ENCODE data around the gene CAPN1. TPM values are rescaled to one million over a fixed set of nuclear protein-coding genes. Genes with fewer than 3 reads are reported as not detected.

Gene CAPN1
- total RNA-seq, 1 experiment from 2014 or later: 96.5 TPM

- H3K36me3 ChIP-seq (ENCODE audit: insufficient read depth, low read length): no peaks in the 10 kb centered on the region
These were observed 1.6 kb downstream of the CAPN1 start for GRCh38 chr11:65183201-65183891.

GRCh38 chr11:65184146-65184545 lies 2.4 kb downstream of the CAPN1 start:
- H3K9ac ChIP-seq (ENCODE audit: low read length): no peak overlapping the region
- no peaks in the 10 kb centered on the region for H3K9me3 ChIP-seq (ENCODE audit: low read length)
- H3K4me3 ChIP-seq (ENCODE audit: low read length): no peak overlapping the region
- no peak overlapping the region for H2AFZ ChIP-seq (ENCODE audit: low read length)
- H3K9me2 ChIP-seq (replicated peaks; ENCODE audit: insufficient read depth, low read length): no peaks in the 10 kb centered on the region
- DNase-seq: no peak
- no peaks in the 10 kb centered on the region for H4K20me1 ChIP-seq (ENCODE audit: insufficient read depth, low read depth, low read length)
- no peak overlapping the region for H3K4me2 ChIP-seq (ENCODE audit: low read depth, low read length, poor library complexity, severe bottlenecking)
- no peaks in the 10 kb centered on the region for H3K36me3 ChIP-seq (ENCODE audit: insufficient read depth, low read length)
- H3K27me3 ChIP-seq (ENCODE audit: low read length): no peaks in the 10 kb centered on the region
- H3K27ac ChIP-seq (ENCODE audit: low read length): no peak overlapping the region
- peaks cover 14% of the 10 kb centered on the region; the same call in 1 of the 2 replicates for H3K79me2 ChIP-seq (ENCODE audit: low read length)
- H3K4me1 ChIP-seq (ENCODE audit: low read length): peaks cover 26% of the 10 kb centered on the region

More at GRCh38 chr11:65183201-65183891, 1.6 kb downstream of the CAPN1 start:
- no peaks in the 10 kb centered on the region for H3K27me3 ChIP-seq (ENCODE audit: low read length)
- no peaks in the 10 kb centered on the region for H4K20me1 ChIP-seq (ENCODE audit: insufficient read depth, low read depth, low read length)
- peaks cover 14% of the 10 kb centered on the region; the same call in 1 of the 2 replicates for H3K79me2 ChIP-seq (ENCODE audit: low read length)
- peak overlapping the region; percentile 85 for H3K4me2 ChIP-seq (ENCODE audit: low read depth, low read length, poor library complexity, severe bottlenecking)
- peak; percentile 39 for DNase-seq
- H3K9ac ChIP-seq (ENCODE audit: low read length): no peak overlapping the region
- H2AFZ ChIP-seq (ENCODE audit: low read length): no peak overlapping the region
- H3K4me1 ChIP-seq (ENCODE audit: low read length): peaks cover 26% of the 10 kb centered on the region
- H3K27ac ChIP-seq (ENCODE audit: low read length): no peak overlapping the region
- no peaks in the 10 kb centered on the region for H3K9me3 ChIP-seq (ENCODE audit: low read length)
- no peaks in the 10 kb centered on the region for H3K9me2 ChIP-seq (replicated peaks; ENCODE audit: insufficient read depth, low read length)
- H3K4me3 ChIP-seq (ENCODE audit: low read length): no peak overlapping the region

GRCh38 chr11:65185171-65185570 lies 3.4 kb downstream of the CAPN1 start:
- Histone ChIP-seq H4K20me1 (ENCODE audit: insufficient read depth, low read depth, low read length) (no peaks in the 10 kb centered on the region), H3K79me2 (ENCODE audit: low read length) (peaks cover 14% of the 10 kb centered on the region; the same call in 1 of the 2 replicates), H3K4me3 (ENCODE audit: low read length) (no peak overlapping the region), H3K4me1 (ENCODE audit: low read length) (peaks cover 23% of the 10 kb centered on the region), H3K9ac (ENCODE audit: low read length) (no peak overlapping the region), H3K4me2 (ENCODE audit: low read depth, low read length, poor library complexity, severe bottlenecking) (no peak overlapping the region), H3K9me3 (ENCODE audit: low read length) (no peaks in the 10 kb centered on the region), H3K27me3 (ENCODE audit: low read length) (no peaks in the 10 kb centered on the region), H3K27ac (ENCODE audit: low read length) (no peak overlapping the region), H2AFZ (ENCODE audit: low read length) (no peak overlapping the region), H3K9me2 (replicated peaks; ENCODE audit: insufficient read depth, low read length) (no peaks in the 10 kb centered on the region), H3K36me3 (ENCODE audit: insufficient read depth, low read length) (peaks cover 1% of the 10 kb centered on the region; the same call in 1 of the 2 replicates)
- DNase-seq: peak; percentile 38

- H2AFZ ChIP-seq (ENCODE audit: low read length): no peak overlapping the region
- no peaks in the 10 kb centered on the region for H3K27me3 ChIP-seq (ENCODE audit: low read length)
- H3K4me1 ChIP-seq (ENCODE audit: low read length): peaks cover 16% of the 10 kb centered on the region
- H3K4me3 ChIP-seq (ENCODE audit: low read length): no peak overlapping the region
- H3K36me3 ChIP-seq (ENCODE audit: insufficient read depth, low read length): peaks cover 3% of the 10 kb centered on the region; the same call in 1 of the 2 replicates
- no peak overlapping the region for H3K4me2 ChIP-seq (ENCODE audit: low read depth, low read length, poor library complexity, severe bottlenecking)
- H3K79me2 ChIP-seq (ENCODE audit: low read length): peaks cover 14% of the 10 kb centered on the region; the same call in 1 of the 2 replicates
- no peaks in the 10 kb centered on the region for H3K9me3 ChIP-seq (ENCODE audit: low read length)
- peak; percentile 54 for DNase-seq
- no peaks in the 10 kb centered on the region for H3K9me2 ChIP-seq (replicated peaks; ENCODE audit: insufficient read depth, low read length)
- H3K9ac ChIP-seq (ENCODE audit: low read length): no peak overlapping the region
- no peaks in the 10 kb centered on the region for H4K20me1 ChIP-seq (ENCODE audit: insufficient read depth, low read depth, low read length)
- H3K27ac ChIP-seq (ENCODE audit: low read length): no peak overlapping the region
These were observed 4.2 kb downstream of the CAPN1 start for GRCh38 chr11:65185869-65186341.

GRCh38 chr11:65186701-65187100 lies 5.0 kb downstream of the CAPN1 start:
- Histone ChIP-seq H4K20me1 (ENCODE audit: insufficient read depth, low read depth, low read length) (no peaks in the 10 kb centered on the region), H3K9me2 (replicated peaks; ENCODE audit: insufficient read depth, low read length) (no peaks in the 10 kb centered on the region), H3K4me3 (ENCODE audit: low read length) (no peak overlapping the region), H3K27ac (ENCODE audit: low read length) (no peak overlapping the region), H3K79me2 (ENCODE audit: low read length) (peaks cover 14% of the 10 kb centered on the region; the same call in 1 of the 2 replicates), H3K4me2 (ENCODE audit: low read depth, low read length, poor library complexity, severe bottlenecking) (no peak overlapping the region), H3K36me3 (ENCODE audit: insufficient read depth, low read length) (peaks cover 3% of the 10 kb centered on the region; the same call in 1 of the 2 replicates), H3K27me3 (ENCODE audit: low read length) (no peaks in the 10 kb centered on the region), H2AFZ (ENCODE audit: low read length) (no peak overlapping the region), H3K4me1 (ENCODE audit: low read length) (peaks cover 13% of the 10 kb centered on the region), H3K9me3 (ENCODE audit: low read length) (no peaks in the 10 kb centered on the region), H3K9ac (ENCODE audit: low read length) (no peak overlapping the region)
- no peak for DNase-seq

GRCh38 chr11:65187146-65187675 lies 5.5 kb downstream of the CAPN1 start:
- no peak overlapping the region for H3K4me2 ChIP-seq (ENCODE audit: low read depth, low read length, poor library complexity, severe bottlenecking)

GRCh38 chr11:65187971-65188461 lies 6.3 kb downstream of the CAPN1 start:
- no peaks in the 10 kb centered on the region for H3K9me2 ChIP-seq (replicated peaks; ENCODE audit: insufficient read depth, low read length)
- 0 out of 2 replicates have a peak, but pooled peaks cover 1% of the 10 kb centered on the region for H3K79me2 ChIP-seq (ENCODE audit: low read length)
- H2AFZ ChIP-seq (ENCODE audit: low read length): no peak overlapping the region
- no peak overlapping the region for H3K4me3 ChIP-seq (ENCODE audit: low read length)
- no peak overlapping the region for H3K4me2 ChIP-seq (ENCODE audit: low read depth, low read length, poor library complexity, severe bottlenecking)
- no peaks in the 10 kb centered on the region for H3K27me3 ChIP-seq (ENCODE audit: low read length)
- no peak overlapping the region for H3K9ac ChIP-seq (ENCODE audit: low read length)
- no peaks in the 10 kb centered on the region for H3K9me3 ChIP-seq (ENCODE audit: low read length)
- H3K36me3 ChIP-seq (ENCODE audit: insufficient read depth, low read length): peaks cover 3% of the 10 kb centered on the region; the same call in 1 of the 2 replicates
- H3K4me1 ChIP-seq (ENCODE audit: low read length): peaks cover 4% of the 10 kb centered on the region
- no peak for DNase-seq
- H3K27ac ChIP-seq (ENCODE audit: low read length): no peak overlapping the region
- no peaks in the 10 kb centered on the region for H4K20me1 ChIP-seq (ENCODE audit: insufficient read depth, low read depth, low read length)

More at GRCh38 chr11:65187146-65187675, 5.5 kb downstream of the CAPN1 start:
- H3K4me1 ChIP-seq (ENCODE audit: low read length): peaks cover 12% of the 10 kb centered on the region
- peaks cover 9% of the 10 kb centered on the region; the same call in 1 of the 2 replicates for H3K79me2 ChIP-seq (ENCODE audit: low read length)
- H3K27me3 ChIP-seq (ENCODE audit: low read length): no peaks in the 10 kb centered on the region
- no peaks in the 10 kb centered on the region for H4K20me1 ChIP-seq (ENCODE audit: insufficient read depth, low read depth, low read length)
- no peak overlapping the region for H2AFZ ChIP-seq (ENCODE audit: low read length)
- no peaks in the 10 kb centered on the region for H3K9me2 ChIP-seq (replicated peaks; ENCODE audit: insufficient read depth, low read length)
- no peaks in the 10 kb centered on the region for H3K9me3 ChIP-seq (ENCODE audit: low read length)
- H3K36me3 ChIP-seq (ENCODE audit: insufficient read depth, low read length): peaks cover 3% of the 10 kb centered on the region; the same call in 1 of the 2 replicates
- no peak for DNase-seq
- H3K9ac ChIP-seq (ENCODE audit: low read length): no peak overlapping the region
- no peak overlapping the region for H3K4me3 ChIP-seq (ENCODE audit: low read length)
- no peak overlapping the region for H3K27ac ChIP-seq (ENCODE audit: low read length)

- H2AFZ ChIP-seq (ENCODE audit: low read length): no peak overlapping the region
These were observed 6.8 kb downstream of the CAPN1 start for GRCh38 chr11:65188486-65188885.

More at GRCh38 chr11:65188486-65188885, 6.8 kb downstream of the CAPN1 start:
- H3K9me3 ChIP-seq (ENCODE audit: low read length): no peaks in the 10 kb centered on the region
- peaks cover 3% of the 10 kb centered on the region; the same call in 1 of the 2 replicates for H3K36me3 ChIP-seq (ENCODE audit: insufficient read depth, low read length)
- H3K79me2 ChIP-seq (ENCODE audit: low read length): no peaks in the 10 kb centered on the region
- H4K20me1 ChIP-seq (ENCODE audit: insufficient read depth, low read depth, low read length): no peaks in the 10 kb centered on the region
- no peaks in the 10 kb centered on the region for H3K9me2 ChIP-seq (replicated peaks; ENCODE audit: insufficient read depth, low read length)
- H3K4me1 ChIP-seq (ENCODE audit: low read length): peaks cover 1% of the 10 kb centered on the region
- H3K27ac ChIP-seq (ENCODE audit: low read length): no peak overlapping the region
- no peak for DNase-seq
- no peak overlapping the region for H3K4me2 ChIP-seq (ENCODE audit: low read depth, low read length, poor library complexity, severe bottlenecking)
- H3K27me3 ChIP-seq (ENCODE audit: low read length): no peaks in the 10 kb centered on the region
- no peak overlapping the region for H3K9ac ChIP-seq (ENCODE audit: low read length)
- H3K4me3 ChIP-seq (ENCODE audit: low read length): no peak overlapping the region

Data from Karpas-422 (cell line).